Tibial nerve (tissue), 4 donors: ENCODE measurements around the gene AMPD3. TPM values are rescaled to one million over a fixed set of nuclear protein-coding genes. Genes with fewer than 3 reads are reported as not detected.

Source experiments
- DNase-seq, 2 donors: peaks; one replicate each; pipeline ENCODE4 v3.0.0-alpha.2; 2019; ENCODE audit warnings: low spot score in 2 of 2
- H3K27ac ChIP-seq, 4 donors: fragments of 200-600 bp; sonication (generic) in 3 of 4; one replicate each; pipeline ENCODE4 v1.5.1; 2017 to 2019; ENCODE audit warnings: mild to moderate bottlenecking in 1 of 4
- H3K27me3 ChIP-seq, 2 donors: fragments of 200-600 bp; sonication (generic) in 1 of 2; one replicate each; pipeline versions ENCODE4 v1.5.1 to v1.6.0; 2017 to 2019
- H3K36me3 ChIP-seq, 3 donors: fragments of 200-600 bp; sonication (generic); one replicate each; pipeline ENCODE4 v1.5.1; 2018 to 2019
- H3K4me1 ChIP-seq, 4 donors: fragments of 200-600 bp; sonication (generic) in 3 of 4; one replicate each; pipeline ENCODE4 v1.5.1; 2017 to 2019
- H3K4me3 ChIP-seq, 4 donors: fragments of 200-600 bp; sonication (generic) in 3 of 4; one replicate each; pipeline ENCODE4 v1.5.1; 2017 to 2019; ENCODE audit warnings: mild to moderate bottlenecking in 1 of 4, moderate library complexity in 1 of 4
- H3K9me3 ChIP-seq, 4 donors: fragments of 200-600 bp; sonication (generic) in 3 of 4; one replicate each; pipeline ENCODE4 v1.5.1; 2017 to 2019
- EP300 ChIP-seq, 2 donors: sonication (generic); formaldehyde crosslinking; IDR thresholded peaks; one replicate each; pipeline ENCODE4 v1.6.1; 2017; ENCODE audit warnings: antibody characterized with exemption in 2 of 2, mild to moderate bottlenecking in 1 of 2
- POLR2A ChIP-seq, 2 donors: fragments of 450-650 bp; IDR thresholded peaks; one replicate each; pipeline ENCODE4 v1.6.1; 2017; ENCODE audit warnings: antibody characterized with exemption in 2 of 2, mild to moderate bottlenecking in 2 of 2, moderate library complexity in 2 of 2
- WGBS, 2 donors: methylation state at CpG; one replicate each; pipeline ENCODE4 v1.1.5; 2018; 5-methylcytosine and 5-hydroxymethylcytosine counted together
- total RNA-seq, 4 donors: library from RNA; depleted of rRNA; stranded (reverse); fragments of >200 nt; gene quantifications; one replicate each; pipeline ENCODE4 v1.1.0, GENCODE V29; 2016
- TF ChIP-seq, protein P1 (sequence below), 5 experiments: fragments of 200-600 bp in 3 of 5; fragments of 450-650 bp in 2 of 5; sonication (generic) in 3 of 5; IDR thresholded peaks; one replicate each; pipeline ENCODE4 v1.5.1; 2016 to 2019; ENCODE audit warnings: antibody characterized with exemption in 5 of 5, mild to moderate bottlenecking in 3 of 5, moderate library complexity in 2 of 5

Gene AMPD3
- total RNA-seq, 4 donors from 2014 or later, result 1.0 to 8.7 (median 3.7) TPM

DNA sequence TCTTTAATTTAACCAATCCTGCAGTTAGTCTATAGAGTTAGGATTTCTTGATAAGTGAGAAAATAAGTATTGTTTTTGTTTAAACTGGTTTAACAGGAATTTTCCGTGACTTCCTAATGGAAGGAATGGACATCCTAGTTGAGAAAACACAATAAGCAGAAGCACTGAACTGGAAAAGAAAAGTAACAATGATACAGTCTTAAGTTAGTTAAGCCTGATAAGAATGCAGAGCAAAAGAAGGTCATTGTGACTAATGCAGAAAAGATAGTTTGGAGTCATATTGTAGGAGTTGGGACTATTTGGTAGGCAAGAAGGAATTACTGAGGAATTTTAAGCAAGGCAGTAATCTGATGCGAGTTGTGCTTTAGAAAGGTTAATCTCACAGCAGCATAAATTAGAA is 74.2 kb downstream of the AMPD3 start:
- no peak overlapping the region for H3K27ac ChIP-seq

DNA sequence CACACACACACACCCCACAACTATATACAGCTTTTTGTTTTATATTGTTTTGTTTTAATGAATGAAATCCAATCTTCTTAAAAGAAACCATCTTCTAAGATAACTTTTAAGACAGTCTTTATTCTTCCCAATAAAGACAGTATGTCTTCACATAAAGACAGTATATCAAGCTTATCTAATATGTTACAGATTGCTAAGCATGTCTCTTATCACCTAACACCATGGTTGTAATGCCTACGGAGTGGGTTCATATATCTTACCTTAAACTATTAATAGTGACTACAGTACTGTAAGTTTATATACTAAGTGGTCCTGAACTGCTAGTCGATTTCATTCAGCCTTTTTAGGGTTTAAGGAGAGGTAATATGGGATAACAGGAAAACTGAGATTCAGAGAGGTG is 77.5 kb downstream of the AMPD3 start:
- TF ChIP-seq EP300 (IDR thresholded peaks at IDR 0.05) (no peak), POLR2A (IDR thresholded peaks at IDR 0.05) (no peak)
- TF ChIP-seq, protein P1, sequence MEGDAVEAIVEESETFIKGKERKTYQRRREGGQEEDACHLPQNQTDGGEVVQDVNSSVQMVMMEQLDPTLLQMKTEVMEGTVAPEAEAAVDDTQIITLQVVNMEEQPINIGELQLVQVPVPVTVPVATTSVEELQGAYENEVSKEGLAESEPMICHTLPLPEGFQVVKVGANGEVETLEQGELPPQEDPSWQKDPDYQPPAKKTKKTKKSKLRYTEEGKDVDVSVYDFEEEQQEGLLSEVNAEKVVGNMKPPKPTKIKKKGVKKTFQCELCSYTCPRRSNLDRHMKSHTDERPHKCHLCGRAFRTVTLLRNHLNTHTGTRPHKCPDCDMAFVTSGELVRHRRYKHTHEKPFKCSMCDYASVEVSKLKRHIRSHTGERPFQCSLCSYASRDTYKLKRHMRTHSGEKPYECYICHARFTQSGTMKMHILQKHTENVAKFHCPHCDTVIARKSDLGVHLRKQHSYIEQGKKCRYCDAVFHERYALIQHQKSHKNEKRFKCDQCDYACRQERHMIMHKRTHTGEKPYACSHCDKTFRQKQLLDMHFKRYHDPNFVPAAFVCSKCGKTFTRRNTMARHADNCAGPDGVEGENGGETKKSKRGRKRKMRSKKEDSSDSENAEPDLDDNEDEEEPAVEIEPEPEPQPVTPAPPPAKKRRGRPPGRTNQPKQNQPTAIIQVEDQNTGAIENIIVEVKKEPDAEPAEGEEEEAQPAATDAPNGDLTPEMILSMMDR (IDR thresholded peaks at IDR 0.05), result no peak
- Histone ChIP-seq H3K9me3 (no peaks in the 10 kb centered on the region), H3K36me3 (peaks cover 4 to 45% (median 8%) of the 10 kb centered on the region in 3 donors), H3K4me3 (no peak overlapping the region), H3K27ac (no peak overlapping the region), H3K27me3 (no peaks in the 10 kb centered on the region), H3K4me1 (no peaks in the 10 kb centered on the region)
- WGBS, 2 donors, result 64 to 92% methylated on average over 2 of the region's 2 CpGs
- no peak for DNase-seq

More for the DNA sequence above, 74.2 kb downstream of the AMPD3 start:
- peaks cover 4 to 77% (median 8%) of the 10 kb centered on the region in 3 donors for H3K36me3 ChIP-seq
- TF ChIP-seq EP300 (IDR thresholded peaks at IDR 0.05) (no peak), POLR2A (IDR thresholded peaks at IDR 0.05) (no peak)
- TF ChIP-seq, protein P1 (IDR thresholded peaks at IDR 0.05), result no peak
- WGBS, 2 donors, result 91% methylated on average over 2 of the region's 2 CpGs
- no peaks in the 10 kb centered on the region for H3K4me1 ChIP-seq
- DNase-seq, result no peak
- H3K4me3 ChIP-seq, result no peak overlapping the region
- H3K9me3 ChIP-seq, result no peaks in the 10 kb centered on the region
- H3K27me3 ChIP-seq, result no peaks in the 10 kb centered on the region

DNA sequence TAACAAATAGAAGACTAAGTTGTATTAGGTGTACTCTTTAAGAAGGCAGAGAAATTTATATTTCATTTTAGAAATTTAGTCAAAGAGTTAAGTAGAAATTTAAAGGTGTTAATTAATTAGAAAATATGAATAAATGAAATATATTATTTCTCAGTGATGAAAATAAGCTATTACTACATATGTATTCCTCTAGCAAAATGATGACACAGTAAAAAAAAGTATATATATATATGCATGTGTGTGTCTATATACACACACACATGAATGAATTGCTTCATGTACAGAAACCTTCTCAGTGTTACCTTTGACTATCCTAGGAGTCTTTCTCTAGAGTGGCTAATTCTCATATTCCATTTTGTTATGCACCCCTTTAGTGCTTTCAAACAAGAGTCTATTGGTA is 78.3 kb downstream of the AMPD3 start:
- Histone ChIP-seq H3K4me3 (no peak overlapping the region), H3K27me3 (no peaks in the 10 kb centered on the region), H3K36me3 (peaks cover 4 to 42% (median 8%) of the 10 kb centered on the region in 3 donors), H3K4me1 (peaks cover 0 to 2% (median 0%) of the 10 kb centered on the region in 4 donors), H3K27ac (no peak overlapping the region), H3K9me3 (no peaks in the 10 kb centered on the region)
- DNase-seq, result no peak
- TF ChIP-seq POLR2A (IDR thresholded peaks at IDR 0.05), result no peak
- TF ChIP-seq, protein P1 (IDR thresholded peaks at IDR 0.05), result no peak
- no peak for TF ChIP-seq EP300 (IDR thresholded peaks at IDR 0.05)

DNA sequence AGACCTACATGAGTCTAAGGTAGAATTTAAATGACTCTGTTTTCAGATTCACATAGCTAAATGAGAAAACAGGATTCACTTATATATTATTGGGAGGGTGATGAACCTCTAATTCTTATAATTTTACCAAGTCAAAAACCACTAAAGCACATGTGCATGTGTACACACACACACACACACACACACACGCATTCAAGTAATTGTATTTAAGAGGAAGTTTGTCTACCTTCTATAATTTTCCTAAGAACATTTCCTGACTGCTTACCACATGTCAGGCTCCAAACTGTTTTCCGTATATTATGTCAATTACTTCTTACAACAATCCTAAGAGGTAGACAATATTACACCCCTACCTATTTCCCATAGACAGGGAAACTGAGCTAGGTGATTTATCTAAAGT is 79.3 kb downstream of the AMPD3 start:
- TF ChIP-seq POLR2A (IDR thresholded peaks at IDR 0.05) (no peak), EP300 (IDR thresholded peaks at IDR 0.05) (no peak)
- TF ChIP-seq, protein P1 (IDR thresholded peaks at IDR 0.05), result no peak
- H3K9me3 ChIP-seq, result no peaks in the 10 kb centered on the region
- no peak overlapping the region for H3K4me3 ChIP-seq
- no peak overlapping the region for H3K27ac ChIP-seq
- peaks cover 0 to 12% (median 0%) of the 10 kb centered on the region in 4 donors for H3K4me1 ChIP-seq
- 79 to 83% methylated on average over 2 of the region's 2 CpGs for WGBS, 2 donors
- DNase-seq, result no peak
- no peaks in the 10 kb centered on the region for H3K27me3 ChIP-seq
- peaks cover 3 to 33% (median 8%) of the 10 kb centered on the region in 3 donors for H3K36me3 ChIP-seq

DNA sequence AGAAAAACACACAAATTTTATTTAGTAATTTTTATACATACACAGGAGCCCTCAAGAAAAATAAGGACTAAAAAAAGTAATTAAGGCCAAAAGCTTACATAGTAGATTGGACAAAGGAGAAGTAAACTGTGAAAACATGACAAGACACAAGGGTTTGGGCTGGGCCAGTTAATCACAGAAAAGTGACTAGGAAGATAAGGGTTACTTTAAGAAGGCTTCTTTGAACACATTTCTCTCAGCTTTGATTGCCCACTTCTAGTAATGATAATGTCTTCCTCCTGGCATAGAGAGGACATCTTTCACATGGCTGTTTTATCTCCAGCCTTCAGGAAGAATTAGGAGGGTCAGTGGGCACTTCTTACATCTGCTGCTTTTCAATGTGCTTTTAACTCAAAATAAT is 82.5 kb downstream of the AMPD3 start:
- Histone ChIP-seq H3K27ac (no peak overlapping the region), H3K9me3 (no peaks in the 10 kb centered on the region), H3K36me3 (peaks cover 0 to 12% (median 0%) of the 10 kb centered on the region in 3 donors), H3K4me3 (no peak overlapping the region), H3K27me3 (no peaks in the 10 kb centered on the region), H3K4me1 (peaks cover 0 to 29% (median 7%) of the 10 kb centered on the region in 4 donors)
- no peak for DNase-seq
- TF ChIP-seq EP300 (IDR thresholded peaks at IDR 0.05), result no peak
- TF ChIP-seq, protein P1 (IDR thresholded peaks at IDR 0.05), result no peak
- TF ChIP-seq POLR2A (IDR thresholded peaks at IDR 0.05), result no peak
